SH-SY5Y (cell line): ENCODE measurements around the gene GALR3.

ENCODE experiments used
- GATA2 ChIP-seq: IDR thresholded peaks from 2 replicates; pipeline ENCODE4 v1.6.1; 2011; ENCODE audit warnings: mild to moderate bottlenecking, low read depth, low read length
- GATA3 ChIP-seq: IDR thresholded peaks from 2 replicates; pipeline ENCODE4 v1.6.1; 2011; ENCODE audit warnings: low read depth, mild to moderate bottlenecking, low read length, moderate library complexity

Gene GALR3

DNA sequence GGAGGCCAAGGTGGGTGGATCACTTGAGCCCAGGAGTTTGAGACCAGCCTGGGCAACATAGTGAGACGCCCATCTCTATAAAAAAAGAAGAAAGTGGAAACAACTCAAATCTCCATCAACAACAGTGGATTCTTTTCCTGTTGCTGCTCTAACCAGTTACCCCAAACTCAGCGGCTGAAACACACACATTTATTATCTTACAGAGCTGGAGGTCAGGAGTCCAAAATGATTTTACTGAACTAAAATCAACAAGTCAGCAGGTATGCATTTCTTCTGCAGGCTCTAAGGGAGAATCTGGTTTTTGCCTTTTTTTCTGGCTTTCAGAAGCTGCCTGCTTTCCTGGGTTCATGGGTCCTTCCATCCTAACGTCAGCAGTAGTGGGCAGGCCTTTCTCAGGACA, 27.1 kb upstream of the GALR3 start:
- TF ChIP-seq GATA2, result no peak
- TF ChIP-seq GATA3, result no peak

DNA sequence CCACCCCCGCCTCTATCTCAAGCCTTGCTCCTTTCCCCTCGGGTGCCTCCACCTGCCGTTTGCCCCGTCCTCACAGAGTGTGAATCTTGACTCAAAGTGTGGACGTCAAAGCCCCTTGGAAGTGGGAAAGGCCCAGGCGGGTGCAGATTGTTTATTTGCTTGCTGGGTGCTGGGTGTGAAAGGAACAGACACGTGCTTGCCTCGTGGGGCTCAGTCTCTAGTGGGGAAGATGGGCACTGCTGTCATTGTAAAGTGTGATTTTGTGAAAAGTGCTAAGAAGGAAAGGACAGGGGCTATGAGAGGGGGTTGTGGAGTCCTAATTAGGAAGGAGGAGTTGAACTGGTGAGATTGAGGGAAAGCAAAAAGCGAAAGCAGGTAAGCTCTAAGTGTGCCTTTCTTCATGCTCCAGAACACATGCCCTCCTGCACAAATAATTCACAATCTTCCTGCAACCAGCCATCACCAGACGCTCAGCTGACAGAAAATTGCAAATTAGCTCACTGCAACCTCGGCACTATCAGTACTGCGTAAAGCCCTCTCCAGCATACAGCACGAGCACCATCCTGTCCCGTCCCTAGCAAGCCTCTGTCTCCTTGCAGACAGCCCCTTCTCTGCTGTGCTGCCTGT, 25.2 kb upstream of the GALR3 start:
- TF ChIP-seq GATA3, result no peak
- no peak for TF ChIP-seq GATA2

DNA sequence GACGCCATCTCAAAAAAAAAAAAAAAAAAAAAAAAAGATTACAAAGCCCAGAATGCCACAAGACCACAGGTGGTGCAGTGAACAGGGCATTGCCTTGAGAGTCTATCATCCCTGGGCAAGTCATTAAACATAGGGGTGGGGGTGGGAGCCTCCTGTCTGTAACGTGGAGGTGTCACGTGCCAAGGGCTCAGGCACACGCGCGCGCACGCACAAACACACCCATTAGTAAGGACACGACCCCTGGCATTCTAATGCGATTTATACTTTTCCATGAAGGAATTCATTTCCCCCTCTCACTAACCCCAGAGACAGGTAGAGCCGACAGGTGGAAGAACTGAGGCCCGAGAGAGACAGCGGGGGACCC, 21.3 kb upstream of the GALR3 start:
- TF ChIP-seq GATA3 (no peak), GATA2 (no peak)

DNA sequence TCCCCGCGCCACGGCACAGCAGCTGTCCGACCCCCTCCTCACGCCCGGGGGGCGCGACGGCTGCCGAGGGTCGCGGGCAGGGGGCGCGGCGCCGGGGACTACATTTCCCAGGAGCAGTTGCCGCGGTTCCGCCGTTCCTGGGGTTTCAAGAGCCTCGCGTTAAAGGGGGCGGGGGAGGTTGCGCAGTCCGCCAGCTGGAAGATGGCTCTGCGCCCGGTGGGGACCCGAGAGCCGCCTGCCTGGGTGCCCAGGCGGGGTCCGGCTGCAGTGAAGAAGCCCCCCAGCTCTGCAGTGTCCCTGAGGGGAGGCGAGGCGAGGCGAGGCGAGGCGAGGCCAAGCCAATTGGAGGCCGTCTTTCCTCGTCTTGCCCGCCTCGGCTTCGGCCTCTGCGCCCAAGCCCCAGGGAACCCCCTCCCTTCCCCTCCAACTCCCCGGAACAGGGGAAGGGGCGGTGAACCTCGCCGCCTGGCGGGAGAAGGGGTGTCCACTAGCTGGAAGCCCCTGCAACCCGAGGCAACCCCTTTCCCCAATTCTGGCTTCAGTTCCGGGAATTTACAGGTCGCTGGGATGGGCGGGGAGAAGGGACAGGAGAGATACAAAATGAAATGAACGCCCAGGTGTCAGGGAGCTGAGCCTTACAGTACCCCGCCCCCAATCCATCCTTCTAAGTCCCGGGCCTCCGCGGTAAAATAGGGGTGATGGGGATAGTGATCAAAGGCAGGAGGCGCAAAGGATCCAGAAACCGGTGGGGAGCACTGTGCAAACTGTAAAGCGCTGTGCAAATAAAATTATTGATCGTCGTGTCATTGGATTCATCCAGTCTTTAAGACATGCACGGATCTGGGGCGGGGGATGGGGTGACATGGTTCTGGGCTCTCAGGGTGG, 20.6 kb upstream of the GALR3 start:
- no peak for TF ChIP-seq GATA3
- no peak for TF ChIP-seq GATA2

DNA sequence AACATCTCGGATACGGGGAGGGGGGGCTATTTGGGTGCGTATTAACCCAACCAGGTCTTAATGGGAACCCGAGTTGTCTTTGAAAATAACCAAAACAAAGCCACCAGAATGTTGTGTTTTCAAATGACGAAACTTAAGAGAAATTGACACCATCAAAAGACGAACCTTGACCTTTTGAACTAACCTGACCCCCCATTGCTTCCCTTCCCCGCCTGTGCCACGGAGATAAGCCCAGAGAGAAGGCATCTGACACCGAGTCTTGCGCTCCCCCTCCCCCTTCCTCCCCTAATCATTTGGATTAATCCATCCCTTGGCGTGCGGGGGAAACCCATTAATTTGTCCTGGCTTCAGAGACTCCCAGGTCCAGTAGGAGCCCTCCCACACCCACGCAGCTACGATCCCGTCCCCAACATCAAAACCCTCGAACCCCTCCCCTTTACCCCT, 20.0 kb upstream of the GALR3 start:
- TF ChIP-seq GATA2, result no peak

DNA sequence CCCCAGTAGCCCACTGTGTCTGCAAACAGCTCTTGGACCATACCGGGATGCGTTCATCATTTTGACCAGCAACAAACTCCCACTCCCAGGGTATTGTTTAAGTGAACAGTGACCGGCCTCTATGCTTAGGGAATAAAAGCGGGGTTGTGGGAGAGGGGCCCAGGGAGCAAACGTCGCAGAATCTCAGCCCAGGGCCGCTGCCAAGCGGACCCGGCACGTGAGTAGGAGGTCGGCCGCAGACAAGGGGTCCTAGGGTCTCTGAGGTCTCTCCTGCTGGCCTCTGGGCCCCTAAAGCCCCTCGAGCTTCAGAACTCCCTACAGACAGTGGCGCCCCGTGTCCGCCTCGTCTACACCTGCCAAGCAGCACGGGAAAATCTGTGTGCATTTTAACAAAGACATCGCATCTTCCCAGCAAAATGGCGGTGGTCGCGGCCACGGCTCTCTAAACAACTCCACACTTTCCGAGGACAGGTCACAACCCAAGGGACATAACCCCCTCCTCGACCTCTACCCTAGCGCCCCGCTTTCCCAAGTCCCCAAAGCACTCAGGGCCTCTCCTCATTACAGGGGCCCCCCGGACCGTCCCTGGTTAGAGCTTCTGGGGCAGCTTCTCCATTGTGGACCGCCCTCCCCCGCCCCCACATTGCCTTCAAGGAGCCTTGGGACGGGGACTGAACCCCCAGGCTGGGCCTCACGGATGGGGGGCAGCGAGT, 19.4 kb upstream of the GALR3 start:
- TF ChIP-seq GATA2 (no peak), GATA3 (no peak)

DNA sequence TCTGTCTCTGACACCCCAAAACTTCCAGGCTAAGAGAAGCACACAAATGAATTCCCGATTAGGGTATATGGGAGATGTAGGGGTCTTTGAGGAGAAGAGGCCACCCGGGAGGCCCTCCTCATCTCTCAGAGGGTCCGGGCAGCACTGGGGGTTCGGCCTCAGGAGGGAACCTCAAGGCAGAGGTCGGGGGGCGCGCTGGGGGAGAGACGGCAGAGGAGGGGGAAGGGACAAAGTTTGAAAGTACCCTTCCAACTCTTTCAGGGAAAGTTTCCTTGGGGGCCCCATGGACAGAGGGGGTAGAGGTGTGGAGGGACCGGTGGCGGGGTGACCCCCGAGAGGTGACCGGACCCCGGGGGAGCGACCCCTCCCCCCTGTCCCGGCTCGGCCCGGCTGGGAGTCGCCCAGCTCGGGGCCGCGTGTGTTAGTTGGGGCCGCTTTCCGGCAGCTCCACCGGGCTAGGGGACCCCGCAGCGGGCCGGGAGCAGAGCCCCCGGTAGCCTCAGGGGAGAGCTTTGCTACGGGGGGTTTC, 18.8 kb upstream of the GALR3 start:
- no peak for TF ChIP-seq GATA2
- TF ChIP-seq GATA3, result no peak

DNA sequence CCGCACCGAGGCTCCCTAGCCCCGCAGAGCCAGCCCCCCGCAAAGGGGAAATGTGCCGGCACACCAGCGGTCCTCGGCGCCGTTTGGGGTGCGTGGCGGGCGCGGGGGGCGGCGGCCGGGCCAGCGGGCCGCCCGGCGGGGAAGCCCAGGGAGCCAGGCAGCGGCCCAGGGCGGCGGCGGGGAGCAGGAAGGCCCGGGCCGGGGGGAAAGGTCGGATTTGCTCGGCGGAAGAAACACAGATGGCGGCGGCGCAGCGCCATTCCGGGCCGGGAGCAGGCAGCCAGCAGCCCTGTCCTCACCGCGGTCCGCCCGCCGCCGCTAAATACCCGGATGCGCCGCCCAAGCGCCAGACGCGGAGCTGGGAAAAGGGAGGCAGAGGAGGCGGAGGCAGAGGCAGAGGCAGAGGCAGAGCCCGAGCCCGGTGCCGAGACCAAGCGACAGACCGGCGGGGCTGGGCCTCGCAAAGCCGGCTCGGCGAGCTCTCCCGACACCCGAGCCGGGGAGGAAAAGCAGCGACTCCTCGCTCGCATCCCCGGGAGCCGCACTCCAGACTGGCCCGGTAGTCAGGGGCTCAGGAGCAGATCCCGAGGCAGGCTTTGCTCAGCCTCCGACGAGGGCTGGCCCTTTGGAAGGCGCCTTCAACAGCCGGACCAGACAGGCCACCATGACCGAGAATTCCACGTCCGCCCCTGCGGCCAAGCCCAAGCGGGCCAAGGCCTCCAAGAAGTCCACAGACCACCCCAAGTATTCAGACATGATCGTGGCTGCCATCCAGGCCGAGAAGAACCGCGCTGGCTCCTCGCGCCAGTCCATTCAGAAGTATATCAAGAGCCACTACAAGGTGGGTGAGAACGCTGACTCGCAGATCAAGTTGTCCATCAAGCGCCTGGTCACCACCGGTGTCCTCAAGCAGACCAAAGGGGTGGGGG, 18.0 kb upstream of the GALR3 start:
- no peak for TF ChIP-seq GATA3
- no peak for TF ChIP-seq GATA2

DNA sequence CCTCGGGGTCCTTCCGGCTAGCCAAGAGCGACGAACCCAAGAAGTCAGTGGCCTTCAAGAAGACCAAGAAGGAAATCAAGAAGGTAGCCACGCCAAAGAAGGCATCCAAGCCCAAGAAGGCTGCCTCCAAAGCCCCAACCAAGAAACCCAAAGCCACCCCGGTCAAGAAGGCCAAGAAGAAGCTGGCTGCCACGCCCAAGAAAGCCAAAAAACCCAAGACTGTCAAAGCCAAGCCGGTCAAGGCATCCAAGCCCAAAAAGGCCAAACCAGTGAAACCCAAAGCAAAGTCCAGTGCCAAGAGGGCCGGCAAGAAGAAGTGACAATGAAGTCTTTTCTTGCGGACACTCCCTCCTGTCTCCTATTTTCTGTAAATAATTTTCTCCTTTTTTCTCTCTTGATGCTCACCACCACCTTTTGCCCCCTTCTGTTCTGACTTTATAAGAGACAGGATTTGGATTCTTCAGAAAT, 17.3 kb upstream of the GALR3 start:
- TF ChIP-seq GATA3 (no peak), GATA2 (no peak)

DNA sequence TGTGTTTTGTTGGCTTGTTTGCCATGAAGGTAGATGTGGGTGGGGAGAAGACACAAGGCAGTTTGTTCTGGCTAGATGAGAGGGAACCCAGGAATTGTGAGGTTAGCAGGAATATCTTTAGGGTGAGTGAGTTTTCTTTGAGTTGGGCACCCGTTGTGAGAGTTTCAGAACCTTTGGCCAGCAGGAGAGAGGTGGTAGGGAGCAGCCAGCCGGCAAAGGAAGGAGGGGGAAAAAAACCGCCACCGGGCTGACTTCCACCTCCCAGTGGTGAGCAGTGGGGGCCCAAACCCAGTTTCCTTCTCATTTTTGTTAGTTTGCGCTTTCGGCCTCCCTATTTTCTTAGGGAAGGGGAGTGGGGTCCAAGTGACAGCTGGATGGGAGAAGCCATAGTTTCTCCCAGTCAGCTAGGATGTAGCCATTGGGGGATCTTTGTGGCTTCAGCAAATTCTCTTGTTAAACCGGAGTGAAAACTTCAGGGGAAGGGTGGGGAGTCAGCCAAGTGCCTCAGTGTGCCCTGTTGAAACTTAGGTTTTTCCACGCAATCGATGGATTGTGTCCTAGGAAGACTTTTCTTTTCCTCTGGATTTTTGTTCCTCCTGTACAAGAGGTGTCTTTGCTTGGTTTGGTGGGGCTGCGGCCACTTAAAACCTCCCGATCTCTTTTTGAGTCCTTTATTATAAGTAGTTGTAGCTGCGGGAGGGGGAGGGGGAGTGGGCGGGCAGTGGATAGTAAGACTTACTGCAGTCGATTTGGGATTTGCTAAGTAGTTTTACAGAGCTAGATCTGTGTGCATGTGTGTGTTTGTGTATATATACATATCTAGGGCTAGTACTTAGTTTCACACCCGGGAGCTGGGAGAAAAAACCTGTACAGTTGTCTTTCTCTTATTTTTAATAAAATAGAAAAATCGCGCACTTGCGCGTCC, 16.5 kb upstream of the GALR3 start:
- no peak for TF ChIP-seq GATA2
- TF ChIP-seq GATA3, result no peak

DNA sequence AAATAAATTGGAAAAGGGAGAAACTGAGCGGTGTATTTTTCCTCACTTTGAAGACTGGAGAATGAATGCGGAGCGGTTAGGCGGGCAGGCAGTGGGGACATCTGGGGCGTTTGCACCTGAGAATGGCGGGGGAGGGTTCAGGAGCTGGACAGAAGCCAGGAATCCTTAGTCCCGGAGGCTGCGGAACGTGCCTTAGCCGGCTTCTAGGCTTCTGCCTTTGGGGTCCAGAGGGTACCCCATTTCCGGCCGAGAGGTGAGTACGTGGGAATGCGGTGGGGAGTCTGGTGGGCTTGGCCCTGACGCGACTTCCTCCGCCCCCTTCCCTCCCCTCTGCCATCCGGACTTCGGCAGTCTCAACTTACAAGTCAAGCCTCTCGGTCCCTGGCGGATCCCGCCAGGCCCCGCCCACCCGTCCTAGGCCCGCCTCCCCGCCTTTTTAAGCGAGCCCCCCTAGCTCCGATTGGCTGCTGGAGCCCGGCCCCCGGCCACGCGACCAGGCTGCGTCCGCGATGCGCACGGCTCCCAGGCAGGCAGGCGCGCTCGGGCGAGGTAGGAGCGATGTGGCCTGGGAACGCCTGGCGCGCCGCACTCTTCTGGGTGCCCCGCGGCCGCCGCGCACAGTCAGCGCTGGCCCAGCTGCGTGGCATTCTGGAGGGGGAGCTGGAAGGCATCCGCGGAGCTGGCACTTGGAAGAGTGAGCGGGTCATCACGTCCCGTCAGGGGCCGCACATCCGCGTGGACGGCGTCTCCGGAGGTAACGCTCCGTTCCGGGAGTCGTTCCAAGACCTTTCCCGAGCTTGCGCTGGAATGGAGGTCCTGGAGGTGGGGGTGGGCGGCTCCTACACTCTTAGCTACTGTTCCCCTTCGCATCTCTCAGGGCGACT, 15.5 kb upstream of the GALR3 start, which contains the start of gene GCAT:
TSS of gene GCAT (plus strand) at position 525 of the 884 bp plus-strand sequence. CDS start at position 559, 34 bp downstream.
- TF ChIP-seq GATA2 (no peak), GATA3 (no peak)

DNA sequence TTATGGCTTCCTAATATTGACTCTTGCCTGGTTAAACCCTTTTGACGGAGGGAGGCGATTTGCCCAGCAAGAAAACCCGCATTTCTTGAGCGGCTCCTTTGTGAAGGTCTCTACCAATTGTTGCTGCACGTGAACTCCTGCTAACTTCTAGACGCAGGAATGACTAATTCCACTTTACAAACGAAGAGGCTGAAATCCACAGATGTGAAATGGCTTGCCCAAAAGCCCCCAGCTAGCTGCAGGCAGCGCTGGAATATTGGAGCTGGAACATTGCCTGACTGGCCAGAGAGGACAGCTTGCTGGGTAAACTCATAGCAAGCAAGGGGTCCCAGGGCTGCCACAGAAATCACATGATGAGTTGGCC, 14.9 kb upstream of the GALR3 start:
- TF ChIP-seq GATA2 (no peak), GATA3 (no peak)
